ENCODE data around the gene EIF3A.

The EIF3A gene

GRCh38 chr10:119059557-119059956 lies 21.1 kb downstream of the EIF3A start:
- DNase-seq (ENCODE audit: low read depth): peak; percentile 20
- TF ChIP-seq, protein P1, sequence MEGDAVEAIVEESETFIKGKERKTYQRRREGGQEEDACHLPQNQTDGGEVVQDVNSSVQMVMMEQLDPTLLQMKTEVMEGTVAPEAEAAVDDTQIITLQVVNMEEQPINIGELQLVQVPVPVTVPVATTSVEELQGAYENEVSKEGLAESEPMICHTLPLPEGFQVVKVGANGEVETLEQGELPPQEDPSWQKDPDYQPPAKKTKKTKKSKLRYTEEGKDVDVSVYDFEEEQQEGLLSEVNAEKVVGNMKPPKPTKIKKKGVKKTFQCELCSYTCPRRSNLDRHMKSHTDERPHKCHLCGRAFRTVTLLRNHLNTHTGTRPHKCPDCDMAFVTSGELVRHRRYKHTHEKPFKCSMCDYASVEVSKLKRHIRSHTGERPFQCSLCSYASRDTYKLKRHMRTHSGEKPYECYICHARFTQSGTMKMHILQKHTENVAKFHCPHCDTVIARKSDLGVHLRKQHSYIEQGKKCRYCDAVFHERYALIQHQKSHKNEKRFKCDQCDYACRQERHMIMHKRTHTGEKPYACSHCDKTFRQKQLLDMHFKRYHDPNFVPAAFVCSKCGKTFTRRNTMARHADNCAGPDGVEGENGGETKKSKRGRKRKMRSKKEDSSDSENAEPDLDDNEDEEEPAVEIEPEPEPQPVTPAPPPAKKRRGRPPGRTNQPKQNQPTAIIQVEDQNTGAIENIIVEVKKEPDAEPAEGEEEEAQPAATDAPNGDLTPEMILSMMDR (conservative IDR thresholded peaks at IDR 0.05; ENCODE audit: low read depth, low read length): no peak

GRCh38 chr10:119058010-119058409 lies 22.6 kb downstream of the EIF3A start:
- TF ChIP-seq, protein P1 (conservative IDR thresholded peaks at IDR 0.05; ENCODE audit: low read depth, low read length): no peak
- DNase-seq (ENCODE audit: low read depth): no peak
- H3K4me3 ChIP-seq (ENCODE audit: low read length): no peak overlapping the region

More at GRCh38 chr10:119059557-119059956, 21.1 kb downstream of the EIF3A start:
- no peak overlapping the region for H3K4me3 ChIP-seq (ENCODE audit: low read length)

DNA sequence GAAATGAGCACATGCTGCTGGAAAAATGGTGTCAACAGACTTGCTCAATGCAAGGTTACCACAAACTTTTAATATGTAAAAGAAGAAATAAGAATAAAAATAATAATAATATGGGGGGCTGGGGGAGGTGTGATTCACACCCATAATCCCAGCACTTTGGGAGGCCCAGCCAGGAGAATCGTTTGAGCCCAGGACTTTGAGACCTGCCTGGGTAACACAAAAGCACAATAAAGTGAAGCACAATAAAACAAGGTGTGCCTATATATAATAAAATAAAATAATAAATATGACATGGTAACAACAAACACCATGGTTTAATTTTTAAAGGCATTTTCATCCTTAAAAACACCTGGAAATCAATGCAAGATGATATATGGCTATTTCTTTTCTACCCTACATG lies 25.1 kb downstream of the EIF3A start:
- DNase-seq (ENCODE audit: low read depth): no peak
- no peak overlapping the region for H3K4me3 ChIP-seq (ENCODE audit: low read length)
- TF ChIP-seq, protein P1 (conservative IDR thresholded peaks at IDR 0.05; ENCODE audit: low read depth, low read length): no peak

- no peak overlapping the region for H3K4me3 ChIP-seq (ENCODE audit: low read length)
- TF ChIP-seq, protein P1 (conservative IDR thresholded peaks at IDR 0.05; ENCODE audit: low read depth, low read length): no peak
- DNase-seq (ENCODE audit: low read depth): no peak
These were observed 28.8 kb downstream of the EIF3A start for GRCh38 chr10:119051775-119052174.

DNA sequence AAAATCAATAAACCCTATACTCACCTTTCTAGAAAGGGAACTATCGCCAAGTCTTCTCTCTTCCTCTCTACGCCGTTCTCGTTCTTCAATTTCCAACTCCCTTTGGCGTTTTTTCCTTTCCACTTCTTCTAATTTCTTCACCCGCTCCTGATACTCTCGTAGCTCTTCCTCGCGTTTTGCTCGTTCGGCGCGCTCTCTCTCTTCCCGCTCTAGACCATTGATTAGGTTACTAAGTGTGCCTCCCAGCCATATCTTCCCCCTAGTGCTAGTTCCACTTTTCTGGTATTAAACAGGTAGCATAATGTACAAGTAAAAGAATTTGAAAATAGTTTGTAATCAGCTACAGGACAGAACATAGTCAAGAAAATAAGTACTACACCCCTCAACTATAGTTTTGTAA lies 30.8 kb downstream of the EIF3A start:
- DNase-seq (ENCODE audit: low read depth): no peak
- no peak overlapping the region for H3K4me3 ChIP-seq (ENCODE audit: low read length)
- TF ChIP-seq, protein P1 (conservative IDR thresholded peaks at IDR 0.05; ENCODE audit: low read depth, low read length): no peak

- no peak overlapping the region for H3K4me3 ChIP-seq (ENCODE audit: low read length)
- no peak for DNase-seq (ENCODE audit: low read depth)
- TF ChIP-seq, protein P1 (conservative IDR thresholded peaks at IDR 0.05; ENCODE audit: low read depth, low read length): no peak
These were observed 31.3 kb downstream of the EIF3A start for GRCh38 chr10:119049361-119049760.

GRCh38 chr10:119045561-119045960 lies 35.1 kb downstream of the EIF3A start:
- TF ChIP-seq, protein P1 (conservative IDR thresholded peaks at IDR 0.05; ENCODE audit: low read depth, low read length): no peak
- no peak for DNase-seq (ENCODE audit: low read depth)
- no peak overlapping the region for H3K4me3 ChIP-seq (ENCODE audit: low read length)
